OCI-LY3 (cell line): ENCODE data around the gene ZNF747.

Experiments used
- H2AFZ ChIP-seq: fragments of 200-600, 300-600 bp; shearing (Covaris generic); 2 replicates; pipeline ENCODE4 v1.6.0; 2014; ENCODE audit warnings: antibody characterized with exemption, low read depth, low read length
- H3K27ac ChIP-seq: fragments of 200-600, 300-600 bp; sonication (generic); 2 replicates; pipeline ENCODE4 v1.5.1; 2014; ENCODE audit warnings: mild to moderate bottlenecking, low read length, moderate library complexity, mixed read lengths
- H3K27me3 ChIP-seq: fragments of 200-600, 300-600 bp; sonication (generic); 2 replicates; pipeline ENCODE4 v1.6.1; 2014; ENCODE audit warnings: low read depth, low read length, mixed read lengths
- H3K36me3 ChIP-seq: fragments of 200-600, 300-600 bp; sonication (generic); replicated peaks from 2 replicates; pipeline ENCODE3; 2014; ENCODE audit warnings: low read depth, low read length, mixed read lengths
- H3K4me1 ChIP-seq: fragments of 300-600, 200-600 bp; sonication (generic); 2 replicates; pipeline ENCODE4 v1.6.1; 2014; ENCODE audit warnings: low read length, mixed read lengths
- H3K4me2 ChIP-seq: fragments of 200-600, 300-600 bp; sonication (generic); 2 replicates; pipeline ENCODE4 v1.6.1; 2014; ENCODE audit warnings: low read length, mixed read lengths
- H3K4me3 ChIP-seq: fragments of 300-600, 200-600 bp; sonication (generic); 2 replicates; pipeline ENCODE4 v1.5.1; 2014; ENCODE audit warnings: antibody characterized with exemption, mild to moderate bottlenecking, low read length, moderate library complexity
- H3K79me2 ChIP-seq: fragments of 300-600, 200-600 bp; shearing (Covaris generic); 2 replicates; pipeline ENCODE4 v1.6.1; 2014; ENCODE audit warnings: mild to moderate bottlenecking, low read length, mixed read lengths
- H3K9ac ChIP-seq: fragments of 300-600, 200-600 bp; shearing (Covaris generic); 2 replicates; pipeline ENCODE4 v1.6.0; 2014; ENCODE audit warnings: mild to moderate bottlenecking, low read length, moderate library complexity
- H3K9me3 ChIP-seq: fragments of 200-600, 300-600 bp; shearing (Covaris generic); 2 replicates; pipeline ENCODE4 v1.6.1; 2014; ENCODE audit warnings: low read length, mixed read lengths; ENCODE audit not compliant: insufficient read depth
- H4K20me1 ChIP-seq: fragments of 200-600, 300-600 bp; sonication (generic); 2 replicates; pipeline ENCODE4 v1.6.1; 2016; ENCODE audit warnings: low read length, mixed read lengths; ENCODE audit not compliant: insufficient read depth
- EZH2phosphoT487 ChIP-seq: fragments of 200-600 bp; shearing (Covaris generic); IDR thresholded peaks from 2 replicates; pipeline ENCODE4 v1.6.1; 2018; ENCODE audit warnings: antibody characterized with exemption, mixed run types, low read depth
- TF ChIP-seq, protein P1 (sequence below): fragments of 200-600, 300-600 bp; sonication (generic); IDR thresholded peaks from 2 replicates; pipeline ENCODE4 v1.5.1; 2014; ENCODE audit warnings: antibody characterized with exemption, low read length, low read depth

The ZNF747 gene

DNA sequence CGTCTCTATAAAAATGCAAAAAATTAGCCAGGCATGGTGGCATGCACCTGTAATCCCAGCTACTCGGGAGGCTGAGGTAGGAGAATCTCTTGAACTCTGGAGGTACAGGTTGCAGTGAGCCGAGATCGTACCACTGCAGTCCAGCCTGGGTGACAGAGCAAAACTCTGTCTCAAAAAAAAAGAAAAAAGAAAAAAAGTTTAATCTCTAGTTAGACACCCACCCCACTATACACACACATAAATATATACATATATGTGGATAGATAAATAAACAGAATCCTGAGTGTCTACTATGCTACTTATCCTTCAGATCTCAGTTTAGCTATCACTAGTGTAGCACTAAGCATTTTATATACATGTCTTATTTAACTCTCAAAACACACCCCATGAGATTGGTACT, 43.4 kb downstream of the ZNF747 start:
- Histone ChIP-seq H2AFZ (no peak overlapping the region), H3K4me2 (no peak overlapping the region)

DNA sequence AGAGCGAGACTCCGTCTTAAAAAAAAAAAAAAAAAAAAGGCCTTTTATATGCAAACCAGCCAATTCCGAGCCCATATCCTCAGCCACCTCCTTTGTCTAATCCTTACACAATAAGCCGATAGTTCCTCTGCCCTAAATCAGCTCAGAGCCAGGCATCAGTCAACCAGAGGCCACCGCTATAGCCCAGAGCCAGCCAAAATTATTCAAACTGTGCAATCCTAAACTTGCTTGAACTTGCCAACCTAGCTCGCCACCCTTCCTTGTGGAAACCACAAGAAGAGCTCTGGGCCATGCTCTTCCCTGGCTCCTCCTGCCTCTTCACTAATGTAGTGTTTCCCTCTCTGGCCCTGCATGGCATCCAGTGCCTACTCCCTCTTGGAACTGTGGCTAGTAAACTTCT, 44.4 kb downstream of the ZNF747 start:
- Histone ChIP-seq H3K27ac (no peak overlapping the region), H3K79me2 (no peaks in the 10 kb centered on the region), H3K4me1 (peaks cover 4% of the 10 kb centered on the region), H4K20me1 (no peaks in the 10 kb centered on the region), H2AFZ (no peak overlapping the region), H3K4me3 (no peak overlapping the region), H3K9ac (no peak overlapping the region), H3K4me2 (no peak overlapping the region), H3K27me3 (no peaks in the 10 kb centered on the region), H3K9me3 (no peaks in the 10 kb centered on the region), H3K36me3 (peaks cover 5% of the 10 kb centered on the region)
- TF ChIP-seq EZH2phosphoT487: no peak
- TF ChIP-seq, protein P1, sequence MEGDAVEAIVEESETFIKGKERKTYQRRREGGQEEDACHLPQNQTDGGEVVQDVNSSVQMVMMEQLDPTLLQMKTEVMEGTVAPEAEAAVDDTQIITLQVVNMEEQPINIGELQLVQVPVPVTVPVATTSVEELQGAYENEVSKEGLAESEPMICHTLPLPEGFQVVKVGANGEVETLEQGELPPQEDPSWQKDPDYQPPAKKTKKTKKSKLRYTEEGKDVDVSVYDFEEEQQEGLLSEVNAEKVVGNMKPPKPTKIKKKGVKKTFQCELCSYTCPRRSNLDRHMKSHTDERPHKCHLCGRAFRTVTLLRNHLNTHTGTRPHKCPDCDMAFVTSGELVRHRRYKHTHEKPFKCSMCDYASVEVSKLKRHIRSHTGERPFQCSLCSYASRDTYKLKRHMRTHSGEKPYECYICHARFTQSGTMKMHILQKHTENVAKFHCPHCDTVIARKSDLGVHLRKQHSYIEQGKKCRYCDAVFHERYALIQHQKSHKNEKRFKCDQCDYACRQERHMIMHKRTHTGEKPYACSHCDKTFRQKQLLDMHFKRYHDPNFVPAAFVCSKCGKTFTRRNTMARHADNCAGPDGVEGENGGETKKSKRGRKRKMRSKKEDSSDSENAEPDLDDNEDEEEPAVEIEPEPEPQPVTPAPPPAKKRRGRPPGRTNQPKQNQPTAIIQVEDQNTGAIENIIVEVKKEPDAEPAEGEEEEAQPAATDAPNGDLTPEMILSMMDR: no peak

More for the DNA sequence above, 43.4 kb downstream of the ZNF747 start:
- Histone ChIP-seq H3K27ac (no peak overlapping the region), H3K27me3 (no peaks in the 10 kb centered on the region), H3K36me3 (peaks cover 5% of the 10 kb centered on the region), H3K4me3 (no peak overlapping the region), H3K79me2 (no peaks in the 10 kb centered on the region), H4K20me1 (no peaks in the 10 kb centered on the region), H3K9me3 (no peaks in the 10 kb centered on the region), H3K4me1 (peaks cover 4% of the 10 kb centered on the region), H3K9ac (no peak overlapping the region)
- TF ChIP-seq, protein P1: no peak
- no peak for TF ChIP-seq EZH2phosphoT487

DNA sequence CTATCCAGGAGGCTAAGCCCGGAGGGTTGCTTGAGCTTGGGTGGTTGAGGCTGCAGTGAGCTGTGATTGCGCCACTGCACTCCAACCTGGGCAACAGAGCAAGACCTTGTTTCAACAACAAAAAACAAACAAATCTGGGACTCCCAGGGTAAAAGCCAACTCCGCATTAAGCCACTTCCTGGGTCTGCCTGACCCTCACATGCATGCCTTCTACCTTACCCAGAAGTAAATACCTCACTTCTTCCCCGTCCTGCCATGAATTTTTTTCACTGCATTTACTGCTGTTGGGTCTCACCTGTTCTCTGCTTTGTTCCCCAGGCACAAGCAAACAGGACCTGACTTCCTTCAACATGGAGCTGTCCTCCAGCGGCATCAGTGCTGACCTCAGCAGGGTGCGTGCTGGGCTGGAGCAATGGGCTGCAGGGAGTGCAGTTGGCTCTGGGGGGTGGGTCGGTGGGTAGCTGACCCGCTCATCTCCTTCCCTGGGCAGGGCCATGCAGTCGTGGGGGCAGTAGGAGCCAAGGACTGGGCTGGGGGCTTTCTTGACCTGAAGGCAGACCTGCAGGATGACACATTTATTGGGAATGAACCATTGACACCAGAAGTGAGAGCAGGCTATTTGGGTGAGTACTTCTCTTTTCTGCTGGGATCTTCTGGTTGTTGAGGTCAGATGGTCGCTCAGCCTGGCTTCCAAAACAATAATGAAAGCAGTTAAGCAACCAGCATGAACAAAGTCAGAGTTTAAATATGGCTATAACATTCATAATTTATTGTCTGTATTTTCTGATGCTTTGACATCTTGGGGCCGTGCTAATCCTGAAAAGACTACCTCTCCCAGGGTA, 45.7 kb downstream of the ZNF747 start:
- Histone ChIP-seq H3K9me3 (no peaks in the 10 kb centered on the region), H3K27ac (no peak overlapping the region), H3K4me2 (no peak overlapping the region), H3K36me3 (peaks cover 5% of the 10 kb centered on the region), H3K27me3 (no peaks in the 10 kb centered on the region), H3K9ac (no peak overlapping the region), H4K20me1 (no peaks in the 10 kb centered on the region), H2AFZ (no peak overlapping the region), H3K4me3 (no peak overlapping the region), H3K4me1 (peaks cover 4% of the 10 kb centered on the region), H3K79me2 (no peaks in the 10 kb centered on the region)
- no peak for TF ChIP-seq EZH2phosphoT487
- TF ChIP-seq, protein P1: no peak

DNA sequence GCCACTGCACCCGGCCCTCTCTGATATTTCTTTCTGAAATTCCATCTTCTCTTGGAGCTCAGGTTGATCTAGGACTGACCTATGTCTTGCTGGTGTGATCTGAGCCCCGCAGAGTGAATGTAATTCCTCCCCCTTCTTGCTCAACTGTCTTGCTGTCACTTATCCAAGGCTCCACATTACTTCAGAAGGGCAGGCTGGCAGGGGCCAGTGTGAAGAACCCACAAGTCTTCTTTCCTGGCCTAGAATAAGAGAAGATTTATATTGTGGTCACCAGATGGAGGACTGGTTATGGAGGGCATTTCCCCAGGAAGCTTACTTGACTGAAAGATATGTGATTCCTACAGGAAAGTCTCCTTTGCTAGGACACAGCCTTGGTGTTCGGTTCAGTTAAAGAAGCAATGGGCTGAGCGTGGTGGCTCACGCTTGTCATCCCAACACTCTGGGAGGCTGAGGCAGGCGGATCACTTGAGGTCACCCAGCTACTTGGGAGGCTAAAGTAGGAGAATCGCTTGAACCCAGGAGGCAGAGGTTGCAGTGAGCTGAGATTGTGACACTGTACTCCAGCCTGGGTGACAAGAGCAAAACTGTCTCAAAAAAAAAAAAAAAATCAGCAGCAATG, 48.7 kb downstream of the ZNF747 start:
- H4K20me1 ChIP-seq: no peaks in the 10 kb centered on the region
- no peak overlapping the region for H3K4me3 ChIP-seq
- peaks cover 5% of the 10 kb centered on the region for H3K36me3 ChIP-seq
- peaks cover 4% of the 10 kb centered on the region for H3K4me1 ChIP-seq
- H3K27ac ChIP-seq: no peak overlapping the region
- no peaks in the 10 kb centered on the region for H3K79me2 ChIP-seq
- no peaks in the 10 kb centered on the region for H3K27me3 ChIP-seq
- no peak overlapping the region for H3K4me2 ChIP-seq
- no peak overlapping the region for H2AFZ ChIP-seq
- H3K9ac ChIP-seq: no peak overlapping the region
- no peak for TF ChIP-seq EZH2phosphoT487
- TF ChIP-seq, protein P1: no peak
- H3K9me3 ChIP-seq: no peaks in the 10 kb centered on the region
